Parathyroid adenoma (tissue), 2 donors: ENCODE measurements around the gene GDPD5.

ENCODE experiments used
- H2AFZ ChIP-seq: fragments of 300-600 bp; sonication (generic); one replicate; pipeline ENCODE4 v1.7.0; 2017; ENCODE audit warnings: antibody characterized with exemption, mild to moderate bottlenecking
- H3K27ac ChIP-seq: fragments of 300-600 bp; sonication (generic); one replicate; pipeline ENCODE4 v1.7.0; 2017
- H3K27me3 ChIP-seq: fragments of 300-600 bp; sonication (generic); one replicate; pipeline ENCODE4 v1.7.0; 2017; ENCODE audit warnings: low read length; ENCODE audit not compliant: control insufficient read depth, insufficient read depth
- H3K36me3 ChIP-seq: fragments of 300-600 bp; sonication (generic); one replicate; pipeline ENCODE4 v1.7.0; 2017; ENCODE audit warnings: low read length; ENCODE audit not compliant: control insufficient read depth, insufficient read depth
- H3K4me1 ChIP-seq: fragments of 300-600 bp; sonication (generic); one replicate; pipeline ENCODE4 v1.7.0; 2017; ENCODE audit warnings: control low read depth
- H3K4me2 ChIP-seq: fragments of 300-600 bp; sonication (generic); one replicate; pipeline ENCODE4 v1.7.0; 2017; ENCODE audit warnings: low read length
- H3K4me3 ChIP-seq: fragments of 300-600 bp; sonication (generic); one replicate; pipeline ENCODE4 v1.7.0; 2017; ENCODE audit warnings: low read depth, low read length
- H3K79me2 ChIP-seq: fragments of 300-600 bp; sonication (generic); one replicate; pipeline ENCODE4 v1.7.0; 2017; ENCODE audit warnings: control low read depth
- H3K9ac ChIP-seq: fragments of 300-600 bp; sonication (generic); one replicate; pipeline ENCODE4 v1.7.0; 2017; ENCODE audit warnings: mild to moderate bottlenecking
- H3K9me3 ChIP-seq: fragments of 300-600 bp; sonication (generic); one replicate; pipeline ENCODE4 v1.7.0; 2017; ENCODE audit warnings: low read length; ENCODE audit not compliant: control insufficient read depth
- TF ChIP-seq, protein P1 (sequence below): fragments of 300-600 bp; sonication (generic); IDR thresholded peaks from one replicate; pipeline ENCODE4 v1.7.0; 2017; ENCODE audit warnings: antibody characterized with exemption, mild to moderate bottlenecking
- donor health status: primary hyperparathyroidism.

Gene GDPD5

DNA sequence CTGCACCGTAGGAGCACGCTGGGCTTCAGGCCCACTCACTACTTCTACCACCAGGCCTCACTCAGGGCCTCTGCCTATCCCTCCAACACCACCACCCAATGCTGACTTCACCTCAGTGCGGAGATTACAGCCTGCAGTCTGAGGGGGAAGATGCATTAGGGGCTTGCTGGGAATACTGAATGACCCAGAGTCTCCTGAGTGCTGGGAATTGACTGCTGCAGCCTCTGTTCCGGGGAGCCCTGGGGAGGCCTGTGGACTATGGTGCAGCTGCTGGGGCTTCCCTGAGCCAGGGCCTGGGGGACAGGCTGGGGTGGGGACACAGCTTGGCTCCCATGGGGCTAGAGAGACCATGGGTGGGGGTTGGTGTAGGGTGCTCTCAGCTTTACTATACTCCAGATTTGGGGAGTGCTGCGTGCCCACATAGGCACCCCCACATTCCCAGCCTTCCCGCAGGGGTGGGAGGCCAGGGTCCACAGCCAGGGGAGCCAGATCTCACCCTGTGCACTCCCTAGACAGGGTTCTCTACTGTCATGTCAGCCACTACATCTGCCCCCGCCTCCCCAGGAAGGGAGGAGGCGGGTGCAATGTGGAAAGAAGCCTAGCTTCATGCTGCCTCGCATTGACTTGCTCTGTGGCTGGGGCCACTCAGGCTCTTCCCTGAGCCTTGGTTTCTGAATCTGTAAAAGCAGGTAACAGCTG, 44.4 kb downstream of the GDPD5 start:
- H3K4me2 ChIP-seq = no peak overlapping the region
- H3K4me1 ChIP-seq = no peaks in the 10 kb centered on the region
- H3K4me3 ChIP-seq = no peak overlapping the region
- TF ChIP-seq, protein P1, sequence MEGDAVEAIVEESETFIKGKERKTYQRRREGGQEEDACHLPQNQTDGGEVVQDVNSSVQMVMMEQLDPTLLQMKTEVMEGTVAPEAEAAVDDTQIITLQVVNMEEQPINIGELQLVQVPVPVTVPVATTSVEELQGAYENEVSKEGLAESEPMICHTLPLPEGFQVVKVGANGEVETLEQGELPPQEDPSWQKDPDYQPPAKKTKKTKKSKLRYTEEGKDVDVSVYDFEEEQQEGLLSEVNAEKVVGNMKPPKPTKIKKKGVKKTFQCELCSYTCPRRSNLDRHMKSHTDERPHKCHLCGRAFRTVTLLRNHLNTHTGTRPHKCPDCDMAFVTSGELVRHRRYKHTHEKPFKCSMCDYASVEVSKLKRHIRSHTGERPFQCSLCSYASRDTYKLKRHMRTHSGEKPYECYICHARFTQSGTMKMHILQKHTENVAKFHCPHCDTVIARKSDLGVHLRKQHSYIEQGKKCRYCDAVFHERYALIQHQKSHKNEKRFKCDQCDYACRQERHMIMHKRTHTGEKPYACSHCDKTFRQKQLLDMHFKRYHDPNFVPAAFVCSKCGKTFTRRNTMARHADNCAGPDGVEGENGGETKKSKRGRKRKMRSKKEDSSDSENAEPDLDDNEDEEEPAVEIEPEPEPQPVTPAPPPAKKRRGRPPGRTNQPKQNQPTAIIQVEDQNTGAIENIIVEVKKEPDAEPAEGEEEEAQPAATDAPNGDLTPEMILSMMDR = no peak
- no peak overlapping the region for H3K27ac ChIP-seq
- no peaks in the 10 kb centered on the region for H3K27me3 ChIP-seq
- H3K36me3 ChIP-seq = no peaks in the 10 kb centered on the region
- no peaks in the 10 kb centered on the region for H3K79me2 ChIP-seq
- no peak overlapping the region for H2AFZ ChIP-seq
- no peaks in the 10 kb centered on the region for H3K9me3 ChIP-seq
- no peak overlapping the region for H3K9ac ChIP-seq

DNA sequence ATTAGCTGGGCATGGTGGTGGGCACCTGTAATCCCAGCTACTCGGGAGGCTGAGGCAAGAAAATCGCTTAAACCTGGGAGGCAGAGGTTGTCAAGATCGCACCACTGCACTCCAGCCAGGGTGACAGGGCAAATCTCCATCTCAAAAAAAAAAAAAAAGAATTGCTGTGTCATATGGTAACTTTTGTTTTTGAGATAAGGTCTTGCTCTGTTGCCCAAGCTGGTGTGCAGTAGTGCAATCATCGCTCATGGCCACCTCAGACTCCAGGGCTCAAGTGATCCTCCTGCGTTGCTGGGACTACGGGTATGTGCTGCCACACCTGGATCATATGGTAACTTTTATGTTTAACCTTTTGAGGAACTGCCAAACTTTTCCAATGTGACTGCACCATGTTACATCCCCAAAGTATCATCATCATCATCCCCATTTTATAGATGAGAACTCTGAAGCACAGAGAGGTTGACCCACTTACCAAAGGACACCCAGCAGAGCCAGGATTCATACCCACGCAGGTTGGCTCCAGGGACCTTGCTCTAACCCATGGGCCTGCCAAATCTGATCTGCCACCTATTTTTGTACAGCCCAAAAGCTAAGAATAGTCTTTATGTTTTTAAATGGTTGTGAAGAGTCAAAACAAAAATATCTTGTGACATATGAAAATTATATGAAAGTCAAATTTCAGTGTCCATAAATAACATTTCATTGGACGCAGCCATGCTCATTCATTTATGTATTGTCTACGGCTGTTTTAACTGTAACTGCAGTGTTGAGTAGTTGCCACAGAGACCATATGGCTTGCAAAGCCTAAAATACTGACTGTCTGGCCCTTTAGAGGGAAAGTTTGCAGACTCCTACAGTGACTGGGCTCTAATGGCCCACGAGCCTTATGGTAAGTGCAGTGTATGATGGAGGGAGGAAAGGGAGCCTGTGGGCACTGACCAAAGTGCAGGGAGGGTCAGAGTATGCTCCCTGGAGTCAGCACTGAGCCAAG, 45.3 kb downstream of the GDPD5 start:
- Histone ChIP-seq H3K9ac (no peak overlapping the region), H2AFZ (no peak overlapping the region), H3K4me1 (no peaks in the 10 kb centered on the region), H3K27ac (no peak overlapping the region), H3K36me3 (no peaks in the 10 kb centered on the region), H3K79me2 (no peaks in the 10 kb centered on the region), H3K4me3 (no peak overlapping the region), H3K27me3 (no peaks in the 10 kb centered on the region), H3K9me3 (no peaks in the 10 kb centered on the region), H3K4me2 (no peak overlapping the region)
- TF ChIP-seq, protein P1 = no peak

DNA sequence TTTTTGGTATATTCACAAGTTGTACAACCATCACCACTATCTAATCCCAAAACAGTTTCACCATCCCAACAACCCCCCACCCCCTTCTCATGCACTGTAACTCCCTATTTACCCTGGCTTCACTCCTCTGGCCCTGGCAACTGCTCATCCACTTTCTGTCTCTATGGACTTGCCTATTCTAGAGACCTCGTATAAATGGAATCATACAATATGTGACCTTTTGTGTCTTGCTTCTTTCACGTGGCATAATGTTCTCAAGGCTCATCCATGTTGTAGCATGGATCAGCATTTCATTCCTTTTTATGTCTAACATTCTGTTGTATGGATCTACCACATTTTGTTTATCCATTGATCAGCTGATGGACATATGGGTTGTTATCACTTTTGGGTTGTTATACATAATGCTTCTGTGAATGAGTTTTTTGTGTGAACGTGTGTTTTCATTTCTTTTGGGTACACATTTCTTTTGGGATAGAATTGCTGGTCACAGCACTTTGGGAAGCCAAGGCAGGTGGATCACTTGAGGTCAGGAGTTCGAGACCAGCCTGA, 46.1 kb downstream of the GDPD5 start:
- TF ChIP-seq, protein P1 = no peak
- Histone ChIP-seq H2AFZ (no peak overlapping the region), H3K79me2 (no peaks in the 10 kb centered on the region)

DNA sequence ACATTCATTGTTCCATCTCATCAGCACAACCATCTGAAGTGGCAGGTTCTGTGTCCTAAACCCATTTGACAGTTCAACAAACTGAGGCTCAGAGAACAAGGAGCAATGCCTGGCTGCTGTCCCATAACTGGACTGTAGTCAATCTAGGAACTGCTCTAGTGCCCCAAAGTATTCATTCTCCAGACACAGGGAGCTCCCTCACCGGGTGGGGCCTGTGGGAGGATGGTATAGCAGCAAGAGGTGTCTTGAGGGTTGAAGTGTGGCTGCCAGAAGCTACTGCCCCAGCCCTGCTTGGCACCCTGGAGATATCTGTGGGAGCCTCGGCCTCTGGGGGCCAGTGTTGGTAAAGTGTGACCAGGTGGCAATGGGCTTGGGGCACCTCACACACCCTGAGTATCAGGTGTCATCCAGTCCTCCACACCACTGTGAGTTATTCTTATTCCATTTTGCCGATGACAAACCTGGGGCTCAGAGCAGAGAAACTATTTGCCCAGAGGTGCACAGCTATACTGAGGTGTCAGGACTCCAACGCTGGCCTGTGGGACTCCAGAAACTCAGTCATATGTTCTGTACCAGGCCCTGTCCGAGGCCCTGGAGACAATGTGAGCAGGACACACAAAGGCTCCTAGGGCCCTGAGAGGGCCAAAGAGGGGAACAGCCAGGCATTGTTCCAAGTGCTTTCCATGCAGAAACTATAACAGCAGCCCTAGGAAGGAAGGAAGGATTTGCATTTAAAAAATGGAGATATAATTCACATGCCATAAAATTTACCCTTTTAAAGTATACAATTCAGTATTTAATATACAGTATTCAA, 46.8 kb downstream of the GDPD5 start:
- Histone ChIP-seq H3K27me3 (no peaks in the 10 kb centered on the region), H3K4me2 (no peak overlapping the region), H3K4me1 (no peaks in the 10 kb centered on the region), H3K9ac (no peak overlapping the region), H3K79me2 (no peaks in the 10 kb centered on the region), H3K27ac (no peak overlapping the region), H3K9me3 (no peaks in the 10 kb centered on the region), H3K4me3 (no peak overlapping the region), H2AFZ (no peak overlapping the region), H3K36me3 (no peaks in the 10 kb centered on the region)
- TF ChIP-seq, protein P1 = no peak

More for the DNA sequence above, 46.1 kb downstream of the GDPD5 start:
- Histone ChIP-seq H3K27ac (no peak overlapping the region), H3K9ac (no peak overlapping the region), H3K4me1 (no peaks in the 10 kb centered on the region), H3K4me2 (no peak overlapping the region), H3K27me3 (no peaks in the 10 kb centered on the region), H3K9me3 (no peaks in the 10 kb centered on the region), H3K36me3 (no peaks in the 10 kb centered on the region), H3K4me3 (no peak overlapping the region)
